Loucy (cell line): ENCODE results near the gene BPIFB3.

ENCODE experiments used
- CTCF ChIP-seq: fragments of 200-600 bp; sonication (generic); conservative IDR thresholded peaks from 2 replicates; pipeline ENCODE4 v1.5.1; 2014; ENCODE audit warnings: mild to moderate bottlenecking, antibody characterized with exemption, low read length
- EZH2phosphoT487 ChIP-seq: fragments of 200-600 bp; IDR thresholded peaks from 2 replicates; pipeline ENCODE4 v1.6.1; 2018; ENCODE audit warnings: antibody characterized with exemption, mild to moderate bottlenecking, moderate library complexity, borderline replicate concordance

DNA sequence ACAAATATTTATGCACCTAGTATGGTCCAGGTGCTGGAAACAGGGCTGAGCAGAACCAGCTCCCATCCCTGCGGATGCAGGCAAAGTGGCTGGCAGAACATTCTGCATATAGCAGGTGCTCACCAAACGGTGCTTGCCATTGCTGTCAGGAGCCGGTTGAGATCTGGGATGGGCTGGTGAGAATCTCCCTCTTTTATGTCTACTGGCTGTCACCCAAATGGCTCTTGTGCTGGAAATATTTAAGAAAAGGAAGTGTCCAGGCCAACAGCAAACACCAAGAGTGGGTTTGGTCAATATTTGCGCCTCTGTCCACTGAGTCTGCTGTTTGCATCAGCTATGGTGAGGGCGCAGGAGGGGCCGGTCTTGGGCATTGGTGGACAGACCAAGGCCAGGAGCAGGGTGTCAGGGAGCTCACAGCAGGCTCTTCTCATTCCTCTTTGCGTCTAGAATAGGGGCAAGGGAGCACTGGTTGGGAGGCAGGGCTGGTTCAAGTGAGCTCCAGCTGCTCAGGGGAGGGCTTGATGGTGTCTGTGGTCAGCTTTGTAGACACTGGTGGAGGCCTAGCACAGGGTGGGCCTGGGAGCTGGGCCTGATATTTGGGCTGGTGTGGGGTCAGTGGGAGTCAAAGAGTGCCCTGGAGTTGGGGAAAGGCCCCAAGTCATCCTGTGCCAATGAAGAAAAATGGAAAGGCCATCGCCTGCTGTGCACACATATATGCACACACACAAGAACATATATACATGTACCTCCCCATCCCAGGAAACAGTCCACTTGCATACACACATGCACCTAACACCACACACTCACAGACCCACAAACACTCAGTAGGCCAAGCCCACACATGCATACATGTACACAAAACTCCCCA is 47.6 kb upstream of the BPIFB3 start:
- TF ChIP-seq CTCF (no peak), EZH2phosphoT487 (no peak)
